Stomach (tissue), 9 donors: Measurements from ENCODE around the gene WWP2. TPM values are rescaled to one million over a fixed set of nuclear protein-coding genes. Genes with fewer than 3 reads are reported as not detected.

Experiments used
- DNase-seq, 2 donors: peaks; one replicate each; pipeline versions ENCODE4 v3.0.0 to v3.0.0-alpha.2; 2013 to 2019
- H3K27ac ChIP-seq, 5 donors: fragments of 200-600 bp in 4 of 5; sonication (generic) in 4 of 5; one replicate each; pipeline ENCODE4 v1.5.1; 2013 to 2019; ENCODE audit warnings: mild to moderate bottlenecking in 1 of 5, moderate library complexity in 1 of 5
- H3K27me3 ChIP-seq, 3 donors: fragments of 200-600 bp; sonication (generic); one replicate each; pipeline ENCODE4 v1.5.1; 2017 to 2019; ENCODE audit warnings: mixed run types in 1 of 3
- H3K36me3 ChIP-seq, 4 donors: fragments of 200-600 bp; sonication (generic); 1 replicate in 3 of 4; 2 replicates in 1 of 4; pipeline ENCODE4 v1.5.1; 2016 to 2019
- H3K4me1 ChIP-seq, 4 donors: fragments of 200-600 bp; sonication (generic); one replicate each; pipeline ENCODE4 v1.5.1; 2016 to 2019
- H3K4me3 ChIP-seq, 4 donors: fragments of 200-600 bp; sonication (generic) in 3 of 4; one replicate each; pipeline ENCODE4 v1.5.1; 2016 to 2019; ENCODE audit warnings: mild to moderate bottlenecking in 1 of 4
- H3K9me3 ChIP-seq, 4 donors: fragments of 200-600 bp; sonication (generic); one replicate each; pipeline ENCODE4 v1.5.1; 2016 to 2019
- EP300 ChIP-seq: sonication (generic); formaldehyde crosslinking; IDR thresholded peaks from one replicate; pipeline ENCODE4 v1.6.1; 2017; ENCODE audit warnings: antibody characterized with exemption
- POLR2A ChIP-seq, 4 donors: fragments of 450-650 bp; IDR thresholded peaks; one replicate each; pipeline ENCODE4 v1.6.1; 2016; ENCODE audit warnings: antibody characterized with exemption in 4 of 4, control low read depth in 2 of 4, mild to moderate bottlenecking in 1 of 4, moderate library complexity in 1 of 4
- POLR2AphosphoS5 ChIP-seq, 3 donors: sonication (generic); formaldehyde crosslinking; IDR thresholded peaks; one replicate each; pipeline ENCODE4 v1.6.1; 2016; ENCODE audit warnings: antibody characterized with exemption in 3 of 3
- WGBS, 5 donors: extraction: QIAGEN DNeasy Blood & Tissue Kit in 3 of 5; methylation state at CpG; one replicate each; pipeline versions ENCODE4 v1.1.5 to v1.1.7; 2013 to 2018; 5-methylcytosine and 5-hydroxymethylcytosine counted together
- intact Hi-C: fragments of 100-400 bp; cut with DNase I; formaldehyde crosslinking; loops from one replicate; pipeline ENCODE4 v1.15.1; 2023; ENCODE audit warnings: low total_unique reads
- polyA plus RNA-seq, 3 donors: library from polyadenylated mRNA; stranded (reverse); fragments of 200-250 nt; gene quantifications; one replicate each; pipeline ENCODE4 v1.2.3, GENCODE V29; 2013
- total RNA-seq, 5 donors: library from RNA; depleted of rRNA; stranded (reverse); fragments of >200 nt; gene quantifications; one replicate each; pipeline versions ENCODE4 v1.1.0 to v1.2.3, GENCODE V29; 2014 to 2016
- TF ChIP-seq, protein P1 (sequence below), 7 experiments: fragments of 450-650 bp in 4 of 7; fragments of 200-600 bp in 3 of 7; sonication (generic) in 3 of 7; IDR thresholded peaks; one replicate each; pipeline ENCODE4 v1.5.1; 2016 to 2019; ENCODE audit warnings: antibody characterized with exemption in 7 of 7, control low read depth in 2 of 7, mild to moderate bottlenecking in 1 of 7
- donor health status: healthy with polysubstance abuse.
- donor health status: Bipolar disorder and iron deficiency.
- donor health status: healthy.

WWP2 gene
- total and polyA plus RNA-seq, 8 donors, result 16.0 to 442 (median 35.2) TPM

GRCh38 chr16:69741519-69741918, 20.6 kb upstream of the WWP2 start:
- Histone ChIP-seq H3K4me3 (no peak overlapping the region), H3K9me3 (no peaks in the 10 kb centered on the region), H3K27ac (peak overlapping the region in 3 of 5 donors; percentile 5 to 13 (median 7)), H3K27me3 (no peaks in the 10 kb centered on the region), H3K36me3 (peaks cover 38 to 77% (median 69%) of the 10 kb centered on the region in 4 donors), H3K4me1 (peaks cover 9 to 33% (median 19%) of the 10 kb centered on the region in 4 donors)
- intact Hi-C loops, result no loop called here
- DNase-seq, result no peak
- TF ChIP-seq, protein P1, sequence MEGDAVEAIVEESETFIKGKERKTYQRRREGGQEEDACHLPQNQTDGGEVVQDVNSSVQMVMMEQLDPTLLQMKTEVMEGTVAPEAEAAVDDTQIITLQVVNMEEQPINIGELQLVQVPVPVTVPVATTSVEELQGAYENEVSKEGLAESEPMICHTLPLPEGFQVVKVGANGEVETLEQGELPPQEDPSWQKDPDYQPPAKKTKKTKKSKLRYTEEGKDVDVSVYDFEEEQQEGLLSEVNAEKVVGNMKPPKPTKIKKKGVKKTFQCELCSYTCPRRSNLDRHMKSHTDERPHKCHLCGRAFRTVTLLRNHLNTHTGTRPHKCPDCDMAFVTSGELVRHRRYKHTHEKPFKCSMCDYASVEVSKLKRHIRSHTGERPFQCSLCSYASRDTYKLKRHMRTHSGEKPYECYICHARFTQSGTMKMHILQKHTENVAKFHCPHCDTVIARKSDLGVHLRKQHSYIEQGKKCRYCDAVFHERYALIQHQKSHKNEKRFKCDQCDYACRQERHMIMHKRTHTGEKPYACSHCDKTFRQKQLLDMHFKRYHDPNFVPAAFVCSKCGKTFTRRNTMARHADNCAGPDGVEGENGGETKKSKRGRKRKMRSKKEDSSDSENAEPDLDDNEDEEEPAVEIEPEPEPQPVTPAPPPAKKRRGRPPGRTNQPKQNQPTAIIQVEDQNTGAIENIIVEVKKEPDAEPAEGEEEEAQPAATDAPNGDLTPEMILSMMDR (IDR thresholded peaks at IDR 0.05), result no peak
- TF ChIP-seq EP300, result no peak
- TF ChIP-seq POLR2A (IDR thresholded peaks at IDR 0.05), result no peak
- TF ChIP-seq POLR2AphosphoS5 (IDR thresholded peaks at IDR 0.05), result no peak
- 55 to 77% (median 61%) methylated on average over 8 of the region's 8 CpGs for WGBS, 5 donors

DNA sequence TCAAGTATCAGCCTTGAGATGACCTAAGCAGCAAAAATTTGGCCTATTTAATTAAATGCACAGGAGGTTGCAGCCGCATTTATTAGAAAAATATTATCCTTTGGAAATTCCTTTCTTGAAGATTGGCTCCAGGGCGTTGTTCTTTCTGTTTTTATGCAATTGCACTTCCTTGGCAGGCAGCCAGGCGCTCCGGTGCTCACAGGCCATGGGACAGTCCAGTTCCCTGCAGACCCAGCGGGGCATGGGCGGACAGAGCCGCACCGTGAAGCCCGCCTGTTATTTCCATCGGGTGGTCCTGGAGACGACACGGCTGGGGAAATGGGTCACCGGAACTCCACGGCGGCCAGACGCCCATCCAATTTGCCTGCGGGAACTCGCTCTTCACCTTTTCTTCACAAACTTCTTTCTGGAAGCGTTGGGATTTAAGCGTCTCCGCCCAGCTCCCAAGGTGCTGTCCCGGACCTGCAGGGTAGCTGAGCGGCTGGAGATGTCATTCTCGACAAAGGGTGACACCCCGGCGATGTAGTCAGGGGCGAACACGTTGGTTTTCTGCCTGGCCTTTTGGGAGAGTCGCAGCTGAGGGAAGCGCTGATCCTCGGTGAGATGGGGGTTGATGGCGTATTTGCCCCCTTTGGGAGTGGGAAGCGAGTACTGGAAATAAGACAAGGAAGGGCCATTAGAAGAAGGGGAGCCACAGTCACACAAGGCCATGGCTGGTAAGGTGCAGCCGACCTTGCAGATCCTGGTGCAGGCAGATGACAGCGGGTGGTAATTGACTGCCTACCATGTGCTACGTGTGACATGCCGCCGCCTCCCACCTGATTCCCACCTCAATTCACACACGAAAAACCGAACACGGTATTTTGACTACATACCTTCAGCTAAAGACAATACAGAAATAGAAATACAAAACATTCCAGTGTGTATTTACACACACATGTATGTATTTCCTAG, 19.9 kb upstream of the WWP2 start:
- Histone ChIP-seq H3K4me3 (no peak overlapping the region), H3K36me3 (peaks cover 41 to 84% (median 76%) of the 10 kb centered on the region in 4 donors)

DNA sequence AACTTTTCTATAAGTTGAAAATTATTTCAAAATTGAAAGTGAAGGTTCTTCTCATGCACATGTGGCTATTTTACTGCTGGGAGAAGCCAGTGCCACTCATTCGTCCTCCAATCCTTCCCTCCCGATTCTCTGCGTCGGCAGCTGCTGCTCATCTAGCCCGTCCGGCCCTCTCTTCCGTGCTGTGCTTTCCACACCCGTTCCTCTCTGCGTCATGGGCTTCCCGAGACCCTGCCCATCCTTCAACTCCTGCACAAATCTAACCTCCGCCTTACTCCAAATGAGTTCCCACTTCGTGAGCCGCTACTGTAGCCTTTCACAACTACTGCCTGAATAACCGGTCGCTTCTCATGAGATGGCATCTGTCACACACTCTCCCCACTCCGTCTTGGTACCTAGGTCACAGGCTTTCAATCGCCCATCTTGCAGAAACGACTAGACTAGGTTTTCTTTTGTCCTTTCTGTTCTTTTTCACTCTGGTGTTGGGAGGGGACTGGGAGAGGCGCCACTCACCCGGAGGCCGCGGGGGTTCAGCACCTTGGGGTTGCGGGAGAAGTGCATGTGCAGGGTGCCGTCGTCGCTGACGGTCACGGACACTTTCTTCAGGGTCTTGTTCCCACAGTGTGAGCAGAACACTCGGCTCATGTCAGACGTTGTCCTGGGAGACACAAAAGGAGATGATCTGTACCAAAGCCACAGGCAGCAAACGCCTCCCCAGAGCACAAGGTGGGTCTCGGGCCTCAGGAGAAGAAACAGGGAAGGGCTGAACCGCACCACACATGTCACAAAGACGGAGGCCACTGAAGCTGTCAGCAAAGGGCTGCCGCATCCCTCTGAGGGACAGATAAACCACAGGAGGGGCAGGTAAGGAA, 17.5 kb upstream of the WWP2 start:
- DNase-seq, result no peak
- no peak overlapping the region for H3K4me3 ChIP-seq
- TF ChIP-seq POLR2A (IDR thresholded peaks at IDR 0.05) (no peak), EP300 (no peak), POLR2AphosphoS5 (IDR thresholded peaks at IDR 0.05) (no peak)
- TF ChIP-seq, protein P1 (IDR thresholded peaks at IDR 0.05), result no peak
- H3K9me3 ChIP-seq, result no peaks in the 10 kb centered on the region
- no peaks in the 10 kb centered on the region for H3K27me3 ChIP-seq
- H3K4me1 ChIP-seq, result peaks cover 9 to 33% (median 17%) of the 10 kb centered on the region in 4 donors
- intact Hi-C loops, result loop anchor here (5.0 kb wide), 1 partner anchor 32 kb away; no protein-coding TSS in a partner anchor
- H3K36me3 ChIP-seq, result peaks cover 58 to 100% (median 99%) of the 10 kb centered on the region in 4 donors
- 93 to 95% (median 94%) methylated on average over 35 of the region's 35 CpGs for WGBS, 5 donors
- H3K27ac ChIP-seq, result no peak overlapping the region

More for the DNA sequence above, 19.9 kb upstream of the WWP2 start:
- intact Hi-C loops, result no loop called here
- TF ChIP-seq, protein P1 (IDR thresholded peaks at IDR 0.05), result no peak
- TF ChIP-seq POLR2AphosphoS5 (IDR thresholded peaks at IDR 0.05) (peak in 1 of 3 donors; percentile 4), POLR2A (IDR thresholded peaks at IDR 0.05) (no peak)
- Histone ChIP-seq H3K27me3 (no peaks in the 10 kb centered on the region), H3K27ac (peak overlapping the region in 4 of 5 donors; percentile 5 to 20 (median 10)), H3K4me1 (peaks cover 9 to 33% (median 17%) of the 10 kb centered on the region in 4 donors), H3K9me3 (no peaks in the 10 kb centered on the region)
- WGBS, 5 donors, result 64 to 75% (median 72%) methylated on average over 37 to 41 of the region's 41 CpGs
- DNase-seq, result peak; percentile 88 to 90

DNA sequence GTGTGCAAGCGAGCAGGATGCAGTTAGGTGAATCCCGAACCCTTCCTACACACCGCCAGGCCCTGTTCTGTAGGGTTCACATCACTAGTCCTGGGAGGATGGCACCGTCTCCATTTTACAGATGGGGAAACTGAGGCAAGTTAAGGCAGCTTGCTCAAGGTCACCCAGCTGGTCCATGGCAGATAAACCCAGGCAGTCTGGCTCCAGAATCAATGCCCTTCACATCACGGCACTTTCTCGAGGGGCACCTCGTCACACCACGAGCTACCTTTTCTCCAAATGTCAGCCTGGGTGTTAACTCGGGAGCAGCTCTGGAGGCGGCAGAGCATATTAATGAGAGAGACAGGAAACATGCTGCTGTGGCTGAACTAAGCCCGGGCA, 16.9 kb upstream of the WWP2 start:
- DNase-seq, result no peak
- peaks cover 61 to 100% (median 99%) of the 10 kb centered on the region in 4 donors for H3K36me3 ChIP-seq
- H3K27ac ChIP-seq, result no peak overlapping the region
- TF ChIP-seq, protein P1 (IDR thresholded peaks at IDR 0.05), result no peak
- TF ChIP-seq EP300 (no peak), POLR2AphosphoS5 (IDR thresholded peaks at IDR 0.05) (no peak), POLR2A (IDR thresholded peaks at IDR 0.05) (no peak)
- no peaks in the 10 kb centered on the region for H3K27me3 ChIP-seq
- no peak overlapping the region for H3K4me3 ChIP-seq
- no peaks in the 10 kb centered on the region for H3K9me3 ChIP-seq
- intact Hi-C loops, result loop anchor here (5.0 kb wide), 1 partner anchor 33 kb away; no protein-coding TSS in a partner anchor
- H3K4me1 ChIP-seq, result peaks cover 9 to 33% (median 17%) of the 10 kb centered on the region in 4 donors
- WGBS, 5 donors, result 94 to 96% (median 95%) methylated on average over 11 of the region's 11 CpGs
